22Rv1 (cell line): Measurements from ENCODE around the gene DENND2A.

Experiments
- H3K27ac ChIP-seq: fragments of 450-650 bp; 2 replicates; pipeline ENCODE4 v1.5.1; 2017
- ZFX ChIP-seq: fragments of 450-650 bp; IDR thresholded peaks from 2 replicates; pipeline ENCODE4 v1.6.1; 2017; ENCODE audit warnings: antibody characterized with exemption, borderline replicate concordance
- TF ChIP-seq, protein P1 (sequence below): fragments of 450-650 bp; IDR thresholded peaks from 2 replicates; pipeline ENCODE4 v1.5.1; 2017; ENCODE audit warnings: mild to moderate bottlenecking

Gene DENND2A

DNA sequence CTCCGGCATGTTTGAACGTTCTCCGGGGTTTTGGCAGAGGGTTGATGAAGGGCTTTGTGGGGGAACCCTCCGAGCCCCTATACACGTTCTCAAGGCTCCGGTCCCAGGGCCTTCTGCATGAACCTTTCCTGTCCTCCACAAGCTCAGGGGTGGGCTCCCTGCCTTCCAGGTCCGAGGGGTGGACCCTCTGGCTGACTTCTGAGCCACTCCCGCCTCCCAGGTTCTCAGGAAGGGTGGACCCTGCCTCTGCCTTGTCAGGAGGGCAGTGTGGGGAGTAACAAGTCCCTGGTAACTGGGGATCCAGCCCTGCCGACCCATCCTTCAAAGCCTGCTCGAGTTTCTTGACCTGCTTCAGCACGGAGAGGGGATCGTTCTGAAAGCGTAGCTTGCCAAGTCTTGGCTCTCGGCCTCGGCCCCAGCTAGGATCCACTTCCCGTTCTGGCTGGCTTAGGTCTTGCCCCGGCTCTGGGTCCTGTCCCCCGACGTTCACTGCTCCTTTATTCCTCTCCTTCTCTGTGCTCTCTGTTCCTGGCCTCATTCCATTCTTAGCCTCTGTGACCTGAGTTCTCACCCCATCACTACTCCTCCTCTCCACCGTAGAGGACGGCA lies 38.9 kb downstream of the DENND2A start:
- TF ChIP-seq, protein P1, sequence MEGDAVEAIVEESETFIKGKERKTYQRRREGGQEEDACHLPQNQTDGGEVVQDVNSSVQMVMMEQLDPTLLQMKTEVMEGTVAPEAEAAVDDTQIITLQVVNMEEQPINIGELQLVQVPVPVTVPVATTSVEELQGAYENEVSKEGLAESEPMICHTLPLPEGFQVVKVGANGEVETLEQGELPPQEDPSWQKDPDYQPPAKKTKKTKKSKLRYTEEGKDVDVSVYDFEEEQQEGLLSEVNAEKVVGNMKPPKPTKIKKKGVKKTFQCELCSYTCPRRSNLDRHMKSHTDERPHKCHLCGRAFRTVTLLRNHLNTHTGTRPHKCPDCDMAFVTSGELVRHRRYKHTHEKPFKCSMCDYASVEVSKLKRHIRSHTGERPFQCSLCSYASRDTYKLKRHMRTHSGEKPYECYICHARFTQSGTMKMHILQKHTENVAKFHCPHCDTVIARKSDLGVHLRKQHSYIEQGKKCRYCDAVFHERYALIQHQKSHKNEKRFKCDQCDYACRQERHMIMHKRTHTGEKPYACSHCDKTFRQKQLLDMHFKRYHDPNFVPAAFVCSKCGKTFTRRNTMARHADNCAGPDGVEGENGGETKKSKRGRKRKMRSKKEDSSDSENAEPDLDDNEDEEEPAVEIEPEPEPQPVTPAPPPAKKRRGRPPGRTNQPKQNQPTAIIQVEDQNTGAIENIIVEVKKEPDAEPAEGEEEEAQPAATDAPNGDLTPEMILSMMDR: no peak
- TF ChIP-seq ZFX: no peak

DNA sequence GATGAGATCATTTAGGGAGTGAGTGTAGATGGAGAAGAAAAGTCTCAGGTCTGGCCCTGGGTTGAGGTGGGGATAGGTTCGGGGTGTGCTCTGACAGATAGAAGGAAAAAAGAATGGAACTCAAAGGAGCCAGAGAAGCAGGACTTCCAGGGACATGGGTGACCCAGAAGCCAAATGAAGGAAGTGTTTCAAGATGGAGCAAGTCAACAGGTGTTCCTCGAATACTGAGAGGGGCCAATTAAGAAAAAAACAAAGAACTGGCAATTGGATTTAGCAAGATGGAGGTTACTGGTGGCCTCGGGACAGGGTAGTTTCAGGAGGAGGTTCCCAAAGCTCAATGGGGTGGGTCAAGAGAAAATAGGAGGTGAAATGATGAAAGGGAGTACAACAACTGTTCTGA lies 40.3 kb downstream of the DENND2A start:
- no peak for TF ChIP-seq ZFX
- TF ChIP-seq, protein P1: no peak
- no peak overlapping the region for H3K27ac ChIP-seq

More for the DNA sequence above, 38.9 kb downstream of the DENND2A start:
- no peak overlapping the region for H3K27ac ChIP-seq

DNA sequence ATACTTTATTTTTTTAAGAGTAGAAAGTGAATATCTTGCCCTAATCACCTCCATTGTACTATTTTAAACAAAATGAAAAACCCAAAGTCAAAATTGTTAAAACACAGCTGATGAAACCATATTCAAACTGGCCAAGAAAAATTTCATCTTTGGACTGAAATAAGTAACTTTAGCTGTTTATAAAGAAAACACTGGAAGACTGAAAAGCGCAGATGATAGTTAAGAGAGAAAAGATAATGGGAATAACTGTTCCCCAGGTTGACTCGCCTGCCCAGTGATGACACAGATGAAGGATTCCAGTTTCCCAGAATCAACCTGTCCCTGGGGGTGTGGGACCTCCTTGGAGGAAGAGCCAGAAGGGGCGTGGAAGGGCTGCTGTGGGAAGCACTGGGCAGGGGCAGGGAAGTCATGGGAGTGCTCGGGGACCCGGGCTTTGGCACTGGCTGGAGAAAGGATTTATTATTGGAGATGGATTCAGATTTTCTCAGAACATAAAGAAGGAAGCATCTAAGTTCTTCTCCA lies 43.1 kb downstream of the DENND2A start:
- TF ChIP-seq ZFX: no peak
- TF ChIP-seq, protein P1: no peak
- H3K27ac ChIP-seq: no peak overlapping the region

DNA sequence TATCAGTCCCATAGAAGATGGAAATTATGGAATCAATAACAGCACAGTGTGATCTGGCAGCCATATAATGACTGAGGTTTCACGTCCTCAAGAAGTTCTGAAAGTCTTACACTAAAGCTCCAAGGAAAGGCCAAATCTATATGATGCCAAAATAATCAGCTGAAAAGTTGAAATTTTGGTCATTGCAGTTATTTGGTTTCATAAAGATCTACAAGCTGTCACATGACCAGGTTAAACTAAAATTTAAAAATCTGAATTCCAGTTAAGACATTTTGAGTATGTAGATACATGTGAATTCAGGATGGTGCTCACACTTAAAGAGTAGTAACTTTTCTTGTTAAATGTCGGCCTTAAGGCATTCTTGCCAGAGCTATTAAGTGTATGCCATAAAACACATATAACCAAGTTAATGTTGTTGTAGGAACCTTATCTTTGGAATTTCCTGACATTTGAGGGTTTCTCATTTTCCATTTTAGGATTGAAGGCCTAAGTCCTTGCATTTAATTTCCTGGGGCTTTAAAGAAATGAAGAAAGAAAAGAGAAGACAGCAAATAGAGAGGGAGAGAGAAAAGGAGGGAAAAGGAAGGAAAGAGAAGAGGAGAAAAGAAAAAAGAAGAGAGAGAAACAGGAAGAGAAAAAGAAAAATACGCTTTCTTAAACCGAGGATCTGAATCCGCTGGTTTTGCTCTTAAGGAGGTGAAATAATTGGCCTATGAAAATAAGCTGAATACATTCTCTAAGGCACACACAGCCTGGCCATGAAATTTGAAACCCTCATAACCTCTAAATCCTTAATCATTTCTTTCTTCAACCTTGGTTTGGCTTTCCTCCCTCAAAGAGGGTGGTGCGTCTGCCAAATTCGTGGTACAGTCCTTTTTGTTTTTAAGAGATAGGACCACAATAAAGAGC lies 43.8 kb downstream of the DENND2A start:
- H3K27ac ChIP-seq: no peak overlapping the region
- TF ChIP-seq ZFX: no peak
- TF ChIP-seq, protein P1: no peak

DNA sequence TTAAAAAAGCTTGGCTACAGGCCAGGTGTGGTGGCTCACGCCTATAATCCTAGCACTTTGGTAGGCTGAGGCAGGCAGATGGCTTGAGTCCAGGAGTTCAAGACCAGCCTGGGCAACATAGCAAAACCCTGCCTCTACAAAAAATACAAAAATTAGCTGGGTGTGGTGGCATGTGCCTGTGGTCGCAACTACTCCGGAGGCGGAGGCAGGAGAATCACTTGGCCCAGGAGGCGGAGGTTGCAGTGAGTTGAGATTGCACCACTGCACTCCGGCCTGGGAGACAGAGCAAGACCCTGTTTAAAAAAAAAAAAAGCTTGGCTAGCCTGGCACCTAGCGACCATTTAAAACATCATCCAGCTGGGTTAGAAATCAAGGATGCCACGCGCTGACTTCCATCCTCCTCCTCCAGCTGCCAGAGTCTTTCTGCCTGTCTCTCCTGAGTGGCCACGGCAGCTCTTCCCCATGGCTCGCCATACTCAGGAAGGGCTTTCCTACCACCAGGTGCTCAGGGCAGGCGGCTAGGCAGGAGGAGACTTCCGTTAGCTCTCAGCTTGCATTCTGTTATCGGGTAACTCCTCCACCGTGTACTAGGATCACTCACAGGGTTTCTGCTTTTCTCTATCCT lies 45.0 kb downstream of the DENND2A start:
- no peak for TF ChIP-seq ZFX
- TF ChIP-seq, protein P1: no peak
- H3K27ac ChIP-seq: no peak overlapping the region

DNA sequence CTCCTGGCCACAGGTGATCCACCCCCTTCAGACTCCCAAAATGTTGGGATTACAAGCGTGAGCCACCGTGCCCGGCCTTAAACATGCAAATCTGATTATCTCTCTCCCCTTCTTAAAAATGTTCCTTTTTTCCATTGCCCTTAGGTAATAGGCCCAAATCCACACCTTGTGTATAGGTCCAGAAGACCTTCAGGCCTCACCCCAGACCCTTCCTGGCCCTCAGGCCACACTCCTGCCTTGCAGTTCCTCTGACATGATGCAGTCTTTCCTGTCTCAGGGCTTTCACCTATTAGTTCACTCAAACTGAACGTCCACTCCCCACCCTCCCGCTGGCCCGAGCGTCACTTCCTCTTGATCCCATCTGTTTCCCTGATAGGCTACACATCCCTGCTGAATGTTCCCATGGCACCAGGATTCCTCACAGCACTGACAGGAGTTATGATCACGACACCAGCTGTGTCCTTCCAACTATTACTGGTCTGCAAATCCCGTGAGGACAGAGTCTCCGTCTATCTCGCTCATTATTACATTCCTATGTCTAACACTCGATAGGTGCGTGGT lies 46.4 kb downstream of the DENND2A start:
- no peak overlapping the region for H3K27ac ChIP-seq
- TF ChIP-seq ZFX: no peak
- TF ChIP-seq, protein P1: no peak

DNA sequence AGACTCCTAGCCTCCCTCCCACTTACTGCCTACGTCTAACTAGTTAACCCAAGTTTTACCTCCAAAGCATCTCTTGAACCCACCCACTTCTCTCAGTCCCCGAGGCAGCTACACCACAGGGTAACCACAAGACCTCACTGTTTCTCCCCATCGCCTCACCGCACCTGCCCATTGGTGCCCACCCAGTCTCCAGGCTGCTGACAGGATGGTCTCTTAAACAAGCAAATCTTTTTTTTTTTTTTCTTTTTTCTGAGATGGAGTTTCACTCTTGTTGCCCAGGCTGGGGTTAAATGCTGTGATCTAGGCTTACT lies 47.0 kb downstream of the DENND2A start:
- no peak overlapping the region for H3K27ac ChIP-seq
- TF ChIP-seq ZFX: no peak
- TF ChIP-seq, protein P1: no peak
